ENCODE results near the gene NTM.
"Not testable (repeated sequence)": the region's sequence is repeated elsewhere in the genome, so short reads cannot be mapped to it uniquely, and the experiment has no call there.

NTM gene

DNA sequence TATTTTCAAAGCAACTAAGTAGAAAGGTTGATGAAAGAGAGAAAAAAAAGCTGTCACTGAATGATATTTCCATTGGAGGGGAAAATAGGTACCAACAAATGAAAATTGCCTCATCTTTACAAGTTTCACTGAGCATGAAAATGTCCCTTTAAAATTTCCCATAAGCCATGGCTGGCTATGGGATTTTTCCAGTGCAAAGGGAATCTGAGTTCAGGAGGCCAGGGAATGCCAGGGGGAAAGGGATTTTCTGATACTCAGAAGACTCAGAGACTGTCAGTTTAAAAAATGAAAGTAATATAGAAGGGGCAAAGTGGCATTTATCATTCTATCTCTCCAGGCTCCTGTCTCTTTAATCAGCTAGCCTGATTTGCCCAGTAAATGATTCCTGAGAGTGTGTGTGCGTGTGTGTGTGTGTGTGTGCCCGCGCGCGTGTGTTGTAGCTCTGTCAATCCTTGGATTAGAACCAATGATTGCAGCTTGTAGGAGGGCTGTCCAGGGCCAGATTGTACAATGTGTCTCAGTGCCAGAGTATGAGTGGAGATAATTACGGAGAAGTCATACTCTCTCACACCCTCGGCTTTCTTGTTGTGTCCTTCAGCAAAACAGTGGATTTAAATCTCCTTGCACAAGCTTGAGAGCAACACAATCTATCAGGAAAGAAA lies at the start of gene NTM:
TSS of gene NTM (plus strand) at position 526 of the 662 bp plus-strand sequence.
- DNase-seq = no peak

- no peak for DNase-seq
Measured at GRCh38 chr11:131324921-131325570, 45.4 kb upstream of the NTM start.

DNA sequence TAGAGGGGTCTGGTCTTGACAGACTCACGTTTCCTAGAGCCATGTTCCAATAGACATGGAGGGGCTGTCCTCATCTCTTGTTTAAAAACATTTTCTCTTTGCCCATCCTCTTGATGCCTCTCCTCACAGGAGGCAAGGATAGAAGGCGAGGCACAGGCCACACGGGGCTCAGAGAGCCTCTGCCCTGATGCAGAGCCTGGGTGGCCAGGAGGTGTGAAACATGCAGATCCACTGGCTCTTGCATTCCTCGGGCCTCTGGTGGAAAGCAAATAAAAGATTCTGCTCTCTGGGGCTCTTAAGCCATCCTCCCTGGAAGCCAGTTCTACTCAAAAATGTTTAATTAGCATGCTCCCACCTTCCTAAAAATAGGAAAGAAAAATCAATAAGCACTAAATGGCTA lies 43.6 kb upstream of the NTM start:
- no peak for DNase-seq

DNA sequence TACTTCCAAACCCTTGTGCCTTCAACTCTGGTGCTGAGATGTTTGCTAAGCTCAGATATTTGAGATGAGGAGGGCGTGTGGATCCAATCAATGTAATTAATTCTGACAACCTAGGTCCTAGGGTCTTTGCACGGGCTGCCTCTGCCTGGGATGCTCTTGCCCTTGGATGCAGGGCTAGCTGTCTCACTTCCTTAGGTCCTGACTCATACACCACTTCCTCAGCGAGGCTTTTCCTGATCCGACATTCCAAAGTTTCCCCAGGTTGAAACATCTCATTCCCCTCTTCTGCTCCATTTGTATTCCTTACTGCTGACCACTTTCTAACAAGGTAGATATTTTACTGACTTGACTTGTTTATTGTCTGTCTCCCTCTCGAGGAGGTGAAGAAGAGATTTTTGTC lies 43.0 kb upstream of the NTM start:
- no peak for DNase-seq

DNA sequence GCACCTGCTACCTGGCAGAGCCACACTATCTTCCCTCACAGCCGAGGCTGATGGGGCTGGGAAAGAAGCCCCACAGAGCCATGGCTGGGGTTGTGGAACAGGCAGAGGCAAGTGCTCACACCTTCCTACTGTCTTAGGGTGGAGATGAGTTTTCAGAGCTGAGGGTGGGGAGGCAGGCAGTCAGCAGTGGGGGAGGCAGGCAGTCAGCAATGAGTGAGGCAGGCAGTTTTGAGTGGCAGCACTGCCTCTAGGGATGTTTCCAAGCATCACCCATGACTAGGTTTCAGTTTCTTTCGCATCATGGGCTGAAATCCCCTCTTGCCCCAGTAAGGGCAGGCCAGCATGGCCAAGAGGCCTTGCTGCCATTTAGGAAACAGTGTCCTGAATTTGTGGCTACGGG lies 41.6 kb upstream of the NTM start:
- DNase-seq = no peak

GRCh38 chr11:131331010-131331409 lies 39.4 kb upstream of the NTM start:
- no peak for DNase-seq

DNA sequence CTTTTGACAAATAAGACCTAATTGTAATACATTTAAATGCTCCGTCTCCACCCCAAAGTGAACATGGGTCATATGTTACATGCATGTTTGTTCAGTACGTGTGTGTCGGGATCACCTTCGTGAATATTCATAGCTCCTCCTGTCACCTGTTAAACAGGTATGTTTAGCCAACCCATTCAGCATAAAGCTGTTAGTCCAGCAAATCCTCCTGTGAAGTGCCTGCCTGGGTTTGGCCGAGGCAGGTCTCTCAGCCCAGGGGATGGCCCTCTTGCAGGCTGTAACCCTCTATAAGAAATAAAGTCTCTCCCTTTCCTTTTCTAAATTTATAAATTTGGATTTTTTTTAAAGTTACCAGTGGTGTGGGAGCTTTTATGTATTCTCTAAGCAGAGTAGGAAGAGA lies 38.9 kb upstream of the NTM start:
- DNase-seq = no peak

DNA sequence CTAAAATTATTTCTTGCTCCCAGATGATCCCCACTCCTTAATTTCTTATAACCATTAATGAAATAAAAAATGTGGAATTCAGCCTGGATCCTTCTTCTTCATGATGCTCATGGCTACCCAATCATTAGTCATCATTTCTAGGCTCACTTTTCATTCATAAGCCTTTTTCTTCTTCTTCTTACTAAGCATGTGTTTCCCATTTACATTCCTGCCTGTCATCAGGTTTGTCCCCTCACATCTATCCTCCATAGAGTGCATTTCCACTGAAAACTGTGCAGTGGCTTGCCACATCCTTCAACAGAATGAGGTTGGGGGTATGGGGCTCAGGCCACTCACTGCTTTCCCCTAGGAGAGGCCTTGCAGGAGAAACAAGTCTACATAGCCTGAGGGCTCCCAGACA lies 35.8 kb upstream of the NTM start:
- no peak for DNase-seq

- DNase-seq = not testable (repeated sequence)
Measured at GRCh38 chr11:131341900-131342299, 28.5 kb upstream of the NTM start.

- DNase-seq = not testable (repeated sequence)
Measured at GRCh38 chr11:131342442-131342841, 28.0 kb upstream of the NTM start.

DNA sequence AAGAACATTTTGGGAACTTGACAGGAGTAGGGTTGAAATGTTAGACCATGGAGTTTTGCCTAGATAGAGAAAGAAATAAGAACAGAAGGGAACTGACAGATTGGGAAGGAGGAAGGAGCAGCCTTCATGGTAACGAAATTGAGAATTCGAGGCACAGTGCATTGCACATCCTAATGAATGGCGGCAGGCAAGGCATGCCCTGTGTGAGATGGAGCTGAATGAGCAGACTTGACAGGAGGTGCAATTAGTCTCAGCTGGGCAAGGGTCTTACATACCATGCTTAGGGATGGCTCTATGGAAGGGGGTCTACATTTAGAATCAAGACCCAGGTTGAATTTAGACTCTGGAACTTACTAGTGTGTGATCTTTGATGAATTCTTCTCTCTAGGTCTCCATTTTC lies 25.0 kb upstream of the NTM start:
- no peak for DNase-seq

GRCh38 chr11:131349368-131350086 lies 20.9 kb upstream of the NTM start:
- no peak for DNase-seq

DNA sequence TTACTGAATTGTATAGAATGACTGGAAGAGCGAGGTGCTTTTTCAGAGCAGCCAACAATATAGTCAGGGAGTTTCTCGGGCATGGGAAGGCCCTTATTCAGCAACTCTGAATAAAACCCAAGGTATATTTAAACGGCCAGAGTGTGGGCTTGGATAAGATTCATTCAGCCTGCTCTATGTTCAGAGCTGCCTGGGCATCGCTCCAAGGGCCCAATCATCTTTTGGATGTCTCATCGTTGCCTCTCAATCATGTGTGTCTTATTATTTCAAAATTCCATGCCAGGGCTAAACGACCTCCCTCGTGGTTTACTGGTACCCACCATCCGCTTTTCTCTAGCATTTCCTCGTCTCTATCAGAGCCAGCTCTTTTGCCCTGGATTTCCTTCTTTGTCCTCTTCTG lies 19.5 kb upstream of the NTM start:
- DNase-seq = no peak

DNA sequence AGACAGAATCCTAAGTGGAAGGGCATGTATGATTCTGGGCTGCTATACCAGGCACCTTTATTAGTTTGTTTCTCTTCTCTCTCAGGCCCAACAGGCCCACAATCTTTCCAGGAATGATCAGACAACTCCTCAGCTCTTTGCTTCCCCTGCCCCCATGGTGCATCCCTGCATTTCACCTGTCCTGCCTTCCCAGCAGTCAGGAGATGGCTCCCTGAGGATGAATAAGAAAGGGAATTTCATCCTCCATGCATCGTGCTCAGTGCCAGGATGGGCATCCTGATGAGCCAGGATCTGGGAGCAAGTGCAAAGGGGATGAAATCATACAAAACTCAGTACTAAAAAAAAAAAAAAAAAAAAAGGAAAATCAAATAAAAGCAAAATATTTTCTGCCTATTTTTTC lies 18.6 kb upstream of the NTM start:
- no peak for DNase-seq

DNA sequence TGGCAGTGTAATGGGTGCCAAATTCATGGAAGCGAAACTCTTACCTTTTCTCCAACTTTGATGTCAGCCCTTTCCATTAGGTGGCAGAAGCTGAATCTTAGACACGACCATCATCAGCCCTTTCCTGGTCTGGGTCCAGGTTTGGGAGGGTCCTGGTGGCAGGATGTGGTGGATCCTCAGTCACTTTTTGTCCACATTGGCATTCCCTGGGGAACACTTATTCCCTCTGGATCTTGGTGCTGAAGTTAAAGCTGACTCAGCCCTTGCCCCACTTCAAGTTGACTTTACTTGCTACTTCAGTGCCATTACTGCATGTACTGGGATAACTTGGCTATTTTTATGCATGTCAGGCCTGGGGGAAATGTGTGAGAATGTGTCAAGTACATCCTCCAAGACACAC lies 16.6 kb upstream of the NTM start:
- DNase-seq = no peak

GRCh38 chr11:131354251-131354701 lies 16.1 kb upstream of the NTM start:
- DNase-seq = no peak

DNA sequence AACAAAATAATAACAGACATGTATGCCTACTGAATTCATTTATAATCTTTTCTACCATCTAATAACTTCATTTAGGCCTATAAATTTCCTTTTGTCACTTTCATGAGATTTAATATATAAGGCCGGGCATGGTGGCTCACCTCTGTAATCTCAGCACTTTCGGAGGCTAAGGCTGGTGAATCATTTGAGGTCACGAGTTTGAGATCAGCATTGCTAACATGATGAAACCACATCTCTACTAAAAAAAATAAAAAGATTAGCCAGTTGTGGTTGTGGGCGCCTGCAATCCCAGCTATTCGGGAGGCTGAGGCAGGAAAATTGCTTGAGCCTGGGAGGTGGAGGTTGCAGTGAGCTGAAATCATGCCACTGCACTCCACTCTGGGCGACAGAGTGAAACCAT lies 14.2 kb upstream of the NTM start:
- no peak for DNase-seq

- no peak for DNase-seq
Measured at GRCh38 chr11:131365329-131365930, 5.0 kb upstream of the NTM start.

- DNase-seq = no peak
Measured at GRCh38 chr11:131370901-131371790, 731 bp downstream of the NTM start.

GRCh38 chr11:131371791-131372104 lies 1.3 kb downstream of the NTM start:
- DNase-seq = no peak

- DNase-seq = no peak
Measured at GRCh38 chr11:131372234-131372962, 2.0 kb downstream of the NTM start.

DNA sequence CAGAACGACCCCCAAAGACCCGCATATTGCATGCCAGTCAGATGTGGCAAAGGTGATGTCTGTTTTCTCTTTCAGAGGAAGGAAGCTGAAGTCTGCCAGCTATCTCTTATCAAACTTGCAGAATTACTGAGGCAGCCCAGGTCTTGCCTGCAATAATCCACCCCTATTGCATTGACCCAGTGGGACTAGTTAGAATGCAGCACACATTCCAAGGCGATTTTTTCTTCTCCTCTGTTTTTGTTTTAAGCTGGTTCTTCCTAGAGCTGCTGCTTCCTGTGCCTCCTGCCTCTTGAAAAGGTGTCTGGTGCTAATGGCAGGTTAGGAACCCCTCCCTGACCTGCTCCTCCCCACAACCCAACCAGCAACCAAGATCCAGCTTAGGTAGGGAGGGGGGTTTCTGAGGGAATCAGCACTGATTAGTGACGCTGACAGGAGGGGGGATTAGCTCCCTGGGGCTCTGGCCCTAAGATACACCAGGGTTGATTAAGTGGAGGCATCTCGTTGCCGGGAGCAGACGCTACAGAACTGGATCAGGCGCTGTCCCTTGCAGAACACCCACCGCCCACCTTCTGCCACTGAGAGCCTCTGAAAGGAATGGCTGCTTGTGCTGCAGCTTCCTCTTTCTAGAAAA lies 2.8 kb downstream of the NTM start:
- no peak for DNase-seq

Data from activated CD8-positive, alpha-beta memory T cell treated with anti-CD3 and anti-CD28 coated beads, Interleukin-2, amount 50 U/mL, for 48 hours (primary cell).